ENCODE results near the gene DAB1. TPM values are rescaled to one million over a fixed set of nuclear protein-coding genes. Genes with fewer than 3 reads are reported as not detected.

DAB1 gene
- total RNA-seq, 1 experiment from 2014 or later: not detected

DNA sequence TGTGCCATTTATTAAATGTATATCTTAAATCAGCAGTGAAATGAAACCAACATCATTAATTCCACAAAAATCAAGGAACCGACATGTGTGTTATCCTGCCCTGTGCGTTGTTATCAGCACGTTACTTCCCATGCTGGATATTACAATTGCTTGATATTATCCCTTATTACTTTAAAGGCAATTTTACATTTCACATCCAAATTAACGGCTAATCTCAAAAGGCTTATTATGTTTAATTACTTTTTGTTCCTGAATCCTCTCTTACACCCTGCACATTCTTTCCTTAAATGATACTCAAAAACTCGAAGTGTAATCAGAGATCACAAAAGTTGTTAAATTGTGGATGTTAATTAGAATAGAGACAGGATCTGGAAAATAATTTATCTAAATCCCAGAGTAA is 167.9 kb downstream of the DAB1 start:
- intact Hi-C loops (cut with micrococcal nuclease): no loop called here
- H3K4me3 ChIP-seq (replicated peaks in 1 of 2; ENCODE audit: low read depth in 1 of 2, low read length in 2 of 2): no peak overlapping the region
- H3K9me2 ChIP-seq (ENCODE audit: insufficient read depth): no peaks in the 10 kb centered on the region
- no peaks in the 10 kb centered on the region for H3K9me3 ChIP-seq (ENCODE audit: control insufficient read depth in 1 of 2, insufficient read depth in 1 of 2, low read depth in 1 of 2, low read length in 2 of 2)
- no peak for TF ChIP-seq JUND (IDR thresholded peaks at IDR 0.05)
- H4K20me1 ChIP-seq (ENCODE audit: insufficient read depth): no peaks in the 10 kb centered on the region
- no TSS peak for BruUV-seq (replicated peaks)
- DNase-seq (ENCODE audit: low read depth, low spot score) (no peak), ATAC-seq (no peak)
- no peak overlapping the region for H3K9ac ChIP-seq (ENCODE audit: low read length)
- ChIA-PET RAD21 (ENCODE audit: low non-redundant PET in 1 of 2, low total read pairs in 2 of 2, uncharacterized antibody in 2 of 2, unreplicated experiment in 2 of 2) (no interaction called here), CTCF (no interaction called here), POLR2A (no interaction called here)
- no peak overlapping the region for H2AFZ ChIP-seq (ENCODE audit: low read depth, low read length, poor library complexity, severe bottlenecking)
- H3K36me3 ChIP-seq (ENCODE audit: control insufficient read depth in 1 of 2, insufficient read depth in 2 of 2, low read length in 2 of 2): no peaks in the 10 kb centered on the region
- H3K27me3 ChIP-seq (ENCODE audit: insufficient read depth, low read length): no peaks in the 10 kb centered on the region
- H3K27ac ChIP-seq (ENCODE audit: low read depth, low read length): no peak overlapping the region
- H3K79me2 ChIP-seq (ENCODE audit: insufficient read depth, low read length): no peaks in the 10 kb centered on the region
- H3K4me1 ChIP-seq (ENCODE audit: control insufficient read depth in 1 of 2, insufficient read depth in 2 of 2, low read length in 2 of 2): no peaks in the 10 kb centered on the region
- no peak overlapping the region for H3K4me2 ChIP-seq (ENCODE audit: low read length)

- Histone ChIP-seq H3K4me2 (ENCODE audit: low read length) (no peak overlapping the region), H3K4me3 (replicated peaks in 1 of 2; ENCODE audit: low read depth in 1 of 2, low read length in 2 of 2) (no peak overlapping the region), H3K79me2 (ENCODE audit: insufficient read depth, low read length) (no peaks in the 10 kb centered on the region), H3K9ac (ENCODE audit: low read length) (no peak overlapping the region), H3K36me3 (ENCODE audit: control insufficient read depth in 1 of 2, insufficient read depth in 2 of 2, low read length in 2 of 2) (no peaks in the 10 kb centered on the region), H3K27me3 (ENCODE audit: insufficient read depth, low read length) (no peaks in the 10 kb centered on the region), H3K27ac (ENCODE audit: low read depth, low read length) (no peak overlapping the region), H2AFZ (ENCODE audit: low read depth, low read length, poor library complexity, severe bottlenecking) (no peak overlapping the region), H4K20me1 (ENCODE audit: insufficient read depth) (no peaks in the 10 kb centered on the region), H3K4me1 (ENCODE audit: control insufficient read depth in 1 of 2, insufficient read depth in 2 of 2, low read length in 2 of 2) (no peaks in the 10 kb centered on the region), H3K9me2 (ENCODE audit: insufficient read depth) (no peaks in the 10 kb centered on the region), H3K9me3 (ENCODE audit: control insufficient read depth in 1 of 2, insufficient read depth in 1 of 2, low read depth in 1 of 2, low read length in 2 of 2) (no peaks in the 10 kb centered on the region)
- ChIA-PET RAD21 (ENCODE audit: low non-redundant PET in 1 of 2, low total read pairs in 2 of 2, uncharacterized antibody in 2 of 2, unreplicated experiment in 2 of 2) (no interaction called here), CTCF (no interaction called here), POLR2A (no interaction called here)
- ATAC-seq (no peak), DNase-seq (ENCODE audit: low read depth, low spot score) (no peak)
- intact Hi-C loops (cut with micrococcal nuclease): no loop called here
- no TSS peak for BruUV-seq (replicated peaks)
- TF ChIP-seq RAD21 (IDR thresholded peaks at IDR 0.05; ENCODE audit: low read depth): no peak
- TF ChIP-seq CBX3 (IDR thresholded peaks at IDR 0.05; ENCODE audit: low read depth): no peak
- no peak for TF ChIP-seq ELF1 (IDR thresholded peaks at IDR 0.05; ENCODE audit: borderline replicate concordance, low read depth)
- TF ChIP-seq TCF7L2 (IDR thresholded peaks at IDR 0.05; ENCODE audit: borderline replicate concordance, extremely low read depth, insufficient read depth, insufficient read length): no peak
- no peak for TF ChIP-seq ZNF274 (IDR thresholded peaks at IDR 0.05; ENCODE audit: low read depth, low read length)
- no peak for TF ChIP-seq SIN3A (IDR thresholded peaks at IDR 0.05; ENCODE audit: low read depth)
- TF ChIP-seq EZH2 (IDR thresholded peaks at IDR 0.05): no peak
- TF ChIP-seq FOSL1 (IDR thresholded peaks at IDR 0.05; ENCODE audit: low read depth): no peak
- no peak for TF ChIP-seq ZBTB33 (IDR thresholded peaks at IDR 0.05; ENCODE audit: extremely low read depth, insufficient replicate concordance, low read length)
- TF ChIP-seq SRF (IDR thresholded peaks at IDR 0.05; ENCODE audit: low read depth): no peak
- no peak for TF ChIP-seq SP1 (IDR thresholded peaks at IDR 0.05; ENCODE audit: low read depth)
- no peak for TF ChIP-seq POLR2AphosphoS5 (IDR thresholded peaks at IDR 0.05; ENCODE audit: low read depth, low read length)
- no peak for TF ChIP-seq ZFX (IDR thresholded peaks at IDR 0.05)
Observed at GRCh38 chr1:57254022-57254421, 169.8 kb downstream of the DAB1 start.

Measured in HCT116 (cell line).